Fibroblast of pulmonary artery (primary cell): ENCODE results near the gene ACOX2.
A peak's percentile ranks its signal among the peaks of the same experiment; 100 is the strongest.

ENCODE experiments used
- DNase-seq: peaks from one replicate; pipeline ENCODE4 v3.0.0-alpha.2; 2010; ENCODE audit warnings: low read depth
- H3K4me3 ChIP-seq: replicated peaks from 2 replicates; pipeline ENCODE4 v1.5.1; 2011; ENCODE audit warnings: low read depth, mild to moderate bottlenecking, control low read depth, low read length, moderate library complexity
- CTCF ChIP-seq: IDR thresholded peaks from 2 replicates; pipeline ENCODE4 v1.5.1; 2011; ENCODE audit warnings: mild to moderate bottlenecking, control low read depth, low read length, inconsistent platforms; ENCODE audit errors: missing control alignments

ACOX2 gene

DNA sequence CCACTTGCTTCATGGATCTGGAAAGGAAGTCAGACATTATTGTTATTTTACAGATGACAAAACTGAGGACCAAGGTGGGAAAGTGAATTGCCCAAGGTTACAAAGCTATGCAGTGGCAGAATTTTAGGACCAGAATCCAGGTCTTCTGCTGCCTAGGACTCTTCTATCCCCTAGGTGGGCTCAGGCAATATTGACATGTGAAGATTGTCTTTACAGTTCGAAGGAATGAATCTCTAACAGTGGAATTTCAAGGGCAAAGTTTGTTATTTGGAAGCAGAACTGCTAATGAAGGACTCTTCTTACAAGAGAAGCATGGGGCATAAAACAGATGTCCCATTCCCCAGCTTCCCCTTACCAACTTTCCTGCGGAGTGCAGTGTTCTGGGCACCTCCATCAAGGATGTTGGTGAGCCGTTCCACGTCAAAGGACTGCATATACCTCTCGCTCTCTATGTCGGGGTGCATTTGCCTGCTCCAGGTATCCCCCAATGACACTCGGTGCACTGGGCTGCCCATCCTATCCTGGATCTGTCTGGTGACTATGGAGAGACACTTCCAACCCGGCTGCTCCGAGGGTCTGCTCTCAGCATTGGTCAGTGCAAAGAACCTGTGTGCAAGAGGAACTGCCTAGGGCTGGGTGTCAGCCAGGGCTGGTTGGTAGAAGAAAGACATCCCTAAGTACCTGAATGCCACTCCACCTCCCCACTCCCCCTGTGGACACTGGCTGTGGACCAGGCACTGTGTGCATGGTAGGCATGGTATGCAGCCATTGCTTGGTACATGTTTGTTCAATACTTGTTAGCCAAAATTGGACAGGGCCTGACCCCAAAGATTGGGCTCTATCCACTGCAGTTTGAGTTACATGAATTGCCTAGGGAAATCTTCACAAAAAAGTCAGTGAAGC lies 2.1 kb downstream of the ACOX2 start:
- H3K4me3 ChIP-seq, result no peak overlapping the region
- DNase-seq, result no peak
- TF ChIP-seq CTCF, result no peak

- no peak overlapping the region for H3K4me3 ChIP-seq
- TF ChIP-seq CTCF, result peak; percentile 95
- DNase-seq, result peak; percentile 75
Observed at GRCh38 chr3:58532794-58533220, 4.2 kb downstream of the ACOX2 start.

GRCh38 chr3:58531956-58532355 lies 5.0 kb downstream of the ACOX2 start:
- no peak for TF ChIP-seq CTCF
- no peak overlapping the region for H3K4me3 ChIP-seq
- DNase-seq, result no peak

DNA sequence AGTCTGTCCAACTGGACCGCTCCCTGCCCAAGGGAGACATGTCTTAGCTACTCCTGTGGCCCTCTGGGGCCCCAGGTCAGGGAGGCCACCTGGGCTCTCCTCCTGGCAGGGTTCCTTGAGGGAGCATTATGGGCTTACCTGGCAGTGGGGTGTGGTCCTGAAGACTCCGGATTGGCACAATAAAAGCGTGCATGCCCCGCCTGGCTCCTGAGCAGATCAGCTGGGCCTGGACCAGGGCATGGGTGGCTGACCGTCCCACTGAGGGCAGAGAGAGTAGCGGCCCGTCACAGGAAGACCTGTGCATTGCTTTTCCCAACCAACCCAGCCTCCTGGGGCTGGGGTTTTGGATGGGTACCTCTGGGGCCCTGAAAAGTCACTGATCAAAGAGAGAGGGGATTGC lies 5.4 kb downstream of the ACOX2 start:
- TF ChIP-seq CTCF, result no peak

DNA sequence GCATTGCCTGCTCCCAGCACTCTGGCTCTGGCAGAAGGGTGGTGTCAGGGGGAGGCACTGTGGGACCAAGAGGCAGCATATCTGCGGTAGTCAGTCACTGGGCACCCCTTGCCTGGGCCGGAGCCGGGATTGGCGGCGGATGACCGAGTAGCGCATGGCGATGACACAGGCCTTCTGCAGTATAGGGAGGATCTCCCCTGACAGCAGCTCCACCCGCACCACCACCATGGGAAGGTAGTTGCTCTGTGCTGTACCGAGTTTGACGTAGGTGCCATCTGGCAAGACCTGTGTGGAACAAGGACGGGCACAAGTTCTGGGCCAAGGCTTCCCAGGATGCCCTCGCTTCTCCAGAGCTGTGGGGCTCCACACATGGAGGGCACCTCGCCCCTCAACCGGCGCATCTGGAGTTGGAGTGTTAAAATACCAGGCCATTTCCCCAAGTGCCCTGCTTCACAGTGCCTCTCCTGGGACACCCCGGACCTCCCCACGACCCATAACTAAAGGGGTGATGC lies 6.6 kb downstream of the ACOX2 start:
- H3K4me3 ChIP-seq, result no peak overlapping the region
- DNase-seq, result no peak
- no peak for TF ChIP-seq CTCF

More for the DNA sequence above, 5.4 kb downstream of the ACOX2 start:
- no peak overlapping the region for H3K4me3 ChIP-seq
- DNase-seq, result no peak

- H3K4me3 ChIP-seq, result no peak overlapping the region
- peak; percentile 45 for DNase-seq
- TF ChIP-seq CTCF, result peak; percentile 42
Observed at GRCh38 chr3:58529516-58530353, 7.3 kb downstream of the ACOX2 start.
